GM23248 (cell line): Measurements from ENCODE around the gene EFEMP1.

Experiments used
- EZH2 ChIP-seq: fragments of 200-600 bp; sonication (generic); IDR thresholded peaks from 2 replicates; pipeline ENCODE4 v1.6.1; 2018; ENCODE audit warnings: antibody characterized with exemption, mild to moderate bottlenecking; ENCODE audit not compliant: insufficient read depth, poor library complexity, severe bottlenecking
- EZH2phosphoT487 ChIP-seq: fragments of 200-600 bp; sonication (generic); IDR thresholded peaks from 2 replicates; pipeline ENCODE4 v1.6.1; 2018; ENCODE audit warnings: antibody characterized with exemption, moderate library complexity, mild to moderate bottlenecking, low read depth; ENCODE audit not compliant: insufficient read depth

DNA sequence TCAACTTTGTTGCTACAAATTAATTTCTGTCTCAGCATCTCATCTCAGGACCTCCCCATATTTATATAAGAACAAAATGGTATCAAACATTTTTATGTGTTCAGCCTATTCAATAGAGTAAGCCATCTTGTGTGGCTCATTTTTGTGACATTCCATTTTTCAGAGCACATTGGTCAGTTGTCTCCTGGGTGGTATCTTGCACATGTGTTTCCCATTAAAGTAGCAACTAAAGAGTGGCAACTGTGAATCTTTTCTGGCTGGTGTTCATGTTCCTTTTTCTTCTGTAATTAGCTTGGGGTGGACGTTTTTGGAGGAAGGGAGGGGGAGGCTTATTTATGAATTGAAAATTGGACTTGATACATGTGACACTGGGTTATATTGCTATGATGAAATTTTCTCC, 45.4 kb upstream of the EFEMP1 start:
- TF ChIP-seq EZH2: no peak
- no peak for TF ChIP-seq EZH2phosphoT487
